ENCODE data around the gene CACNG8.
"Not testable (repeated sequence)": the region's sequence is repeated elsewhere in the genome, so short reads cannot be mapped to it uniquely, and the experiment has no call there.

The CACNG8 gene

DNA sequence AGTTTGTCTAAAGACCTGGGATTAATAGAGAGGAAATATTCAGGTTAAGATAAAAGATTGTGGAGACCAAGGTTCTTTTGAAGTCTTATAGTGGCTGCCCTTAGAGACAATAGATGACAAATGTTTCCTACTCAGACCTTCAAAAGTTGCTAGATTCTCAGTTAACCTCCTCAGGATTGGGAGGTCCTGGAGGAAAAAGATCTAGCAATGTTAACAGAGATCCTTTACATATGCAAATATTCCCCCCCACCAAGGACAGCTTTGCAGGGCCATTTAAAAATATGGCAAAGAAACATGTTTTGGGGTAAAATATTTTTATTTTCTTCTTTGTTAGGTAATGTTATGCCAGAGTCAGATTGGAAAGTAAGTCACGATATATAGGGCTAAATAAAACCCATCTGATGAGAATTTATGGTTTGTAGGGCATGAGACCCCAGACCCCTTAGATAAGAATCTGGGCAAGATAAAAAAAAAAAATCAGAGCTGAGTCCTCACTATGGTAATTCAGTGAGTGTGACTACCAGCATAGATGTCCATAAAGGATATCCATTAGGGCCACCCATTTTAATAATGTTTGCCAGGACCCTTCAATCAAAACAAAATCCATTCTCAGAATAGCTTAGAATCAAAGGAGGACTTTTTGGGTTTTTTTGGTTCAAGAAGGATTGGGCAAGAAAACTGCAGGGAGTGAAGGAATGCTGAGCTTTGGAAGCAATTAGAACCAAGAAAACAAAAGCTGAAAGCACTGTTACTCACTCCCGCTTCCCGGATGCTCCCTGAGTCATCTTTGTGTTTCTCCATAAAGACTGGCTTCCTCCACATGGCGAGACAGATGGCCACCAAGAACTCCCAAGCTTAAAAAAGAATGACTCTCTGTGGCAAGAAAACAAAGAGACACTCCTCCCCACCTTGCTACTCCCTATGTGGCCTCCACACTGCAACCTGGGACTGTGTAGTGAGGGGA, 72.8 kb downstream of the CACNG8 start:
- DNase-seq (ENCODE audit: low spot score) (peak; percentile 59), FAIRE-seq (peak; percentile 72)

DNA sequence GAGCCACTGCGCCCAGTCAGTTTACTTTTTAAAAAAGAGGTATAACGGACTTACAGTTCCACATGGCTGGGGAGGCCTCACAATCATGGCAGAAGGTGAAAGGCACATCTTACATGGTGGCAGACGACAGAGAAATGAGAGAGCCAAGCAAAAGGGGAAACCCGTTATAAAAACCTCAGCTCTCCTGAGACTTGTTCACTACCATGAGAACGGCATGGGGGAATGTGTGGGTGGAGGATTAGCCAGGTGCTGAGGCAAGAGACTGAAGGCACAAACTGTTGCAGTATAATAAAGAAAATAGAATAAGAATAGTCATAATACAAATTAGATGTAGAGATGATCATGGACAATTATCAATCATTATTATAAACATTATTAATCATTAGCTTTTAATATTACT, 73.8 kb downstream of the CACNG8 start:
- FAIRE-seq; DNase-seq (ENCODE audit: low spot score): not testable (repeated sequence)
